Measurements from ENCODE around the gene ATP2A2.

ATP2A2 gene

DNA sequence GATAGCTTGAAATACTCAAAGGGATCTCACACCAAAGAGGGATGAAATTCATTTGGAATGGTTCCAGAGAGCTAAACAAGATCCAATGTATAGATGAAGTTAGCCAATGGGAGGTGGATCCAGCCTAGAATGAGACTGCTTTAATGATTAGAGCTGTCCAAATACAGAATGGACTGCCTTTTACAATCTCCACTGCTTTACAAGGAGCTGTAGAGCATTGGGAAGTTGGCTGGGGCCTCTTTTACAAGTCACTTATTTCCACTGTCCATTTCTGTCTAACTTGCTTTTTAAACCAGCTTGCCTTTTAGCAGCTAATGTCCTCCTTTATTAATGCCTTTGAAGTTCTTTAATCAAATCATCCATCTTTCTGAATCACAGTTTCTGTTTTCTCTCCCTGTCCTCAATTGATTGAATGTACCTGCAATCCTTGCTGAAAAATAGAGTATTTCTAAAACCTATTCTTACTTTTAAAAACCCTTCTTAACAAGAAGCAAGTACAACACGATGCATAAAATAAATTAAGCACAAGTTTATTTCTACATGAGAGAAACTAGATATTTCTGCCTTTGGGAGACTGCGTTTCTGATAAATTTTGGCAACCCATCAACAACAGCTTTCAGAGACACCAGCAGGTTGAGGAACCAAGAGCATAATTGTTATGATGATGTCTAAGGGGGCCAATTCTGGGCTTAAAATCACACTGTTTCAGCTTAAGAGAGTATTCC lies 3.4 kb upstream of the ATP2A2 start:
- TF ChIP-seq GATA3 (IDR thresholded peaks at IDR 0.05; ENCODE audit: low read depth, low read length): no peak
- no peak for TF ChIP-seq GATA2 (IDR thresholded peaks at IDR 0.05; ENCODE audit: low read depth, low read length)

DNA sequence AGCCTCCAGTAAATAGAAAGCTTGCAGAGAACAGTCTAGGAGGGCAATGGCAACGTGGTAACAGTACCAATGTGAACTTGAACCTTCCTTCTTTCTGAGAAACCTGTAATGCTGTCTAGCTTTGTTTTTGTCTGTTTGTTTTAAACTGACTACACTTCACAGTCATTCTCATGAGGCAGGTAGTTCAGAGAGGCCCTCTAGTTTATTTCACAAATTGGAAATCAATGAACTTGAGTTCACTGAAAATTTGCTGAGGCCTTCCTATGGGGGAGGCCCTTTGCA lies 2.9 kb upstream of the ATP2A2 start:
- TF ChIP-seq GATA3 (IDR thresholded peaks at IDR 0.05; ENCODE audit: low read depth, low read length) (no peak), GATA2 (IDR thresholded peaks at IDR 0.05; ENCODE audit: low read depth, low read length) (no peak)

GRCh38 chr12:110279566-110280375 lies 1.3 kb upstream of the ATP2A2 start:
- TF ChIP-seq GATA2 (IDR thresholded peaks at IDR 0.05; ENCODE audit: low read depth, low read length) (no peak), GATA3 (IDR thresholded peaks at IDR 0.05; ENCODE audit: low read depth, low read length) (no peak)

- TF ChIP-seq GATA3 (IDR thresholded peaks at IDR 0.05; ENCODE audit: low read depth, low read length): no peak
- TF ChIP-seq GATA2 (IDR thresholded peaks at IDR 0.05; ENCODE audit: low read depth, low read length): no peak
Measured at GRCh38 chr12:110280392-110280778, 662 bp upstream of the ATP2A2 start.

- TF ChIP-seq GATA3 (IDR thresholded peaks at IDR 0.05; ENCODE audit: low read depth, low read length) (no peak), GATA2 (IDR thresholded peaks at IDR 0.05; ENCODE audit: low read depth, low read length) (no peak)
Measured at GRCh38 chr12:110281549-110282299, 677 bp downstream of the ATP2A2 start.

DNA sequence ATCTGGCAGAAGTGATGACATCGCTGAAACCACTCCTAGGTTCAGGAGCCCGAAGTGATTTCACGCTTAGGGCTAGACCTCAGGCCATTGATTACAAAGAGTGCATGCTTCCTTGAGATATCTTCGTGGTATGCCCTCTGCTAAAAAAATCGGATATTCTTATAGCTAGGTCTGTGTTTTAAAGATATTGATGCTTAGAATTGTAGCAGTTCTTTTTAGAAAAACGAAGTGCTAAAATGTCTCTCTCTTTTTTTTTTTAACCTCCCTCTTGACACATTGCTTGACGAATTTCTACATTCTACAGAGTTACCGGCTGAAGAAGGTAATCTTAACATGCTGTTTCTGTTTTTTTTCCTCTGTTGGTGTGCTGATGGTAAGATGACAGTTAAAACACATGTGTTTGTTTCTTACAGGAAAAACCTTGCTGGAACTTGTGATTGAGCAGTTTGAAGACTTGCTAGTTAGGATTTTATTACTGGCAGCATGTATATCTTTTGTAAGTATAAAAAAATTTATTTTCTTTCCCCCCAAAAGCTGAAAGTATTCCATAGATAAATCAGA lies 1.3 kb downstream of the ATP2A2 start:
- TF ChIP-seq GATA2 (IDR thresholded peaks at IDR 0.05; ENCODE audit: low read depth, low read length): no peak
- no peak for TF ChIP-seq GATA3 (IDR thresholded peaks at IDR 0.05; ENCODE audit: low read depth, low read length)

- TF ChIP-seq GATA3 (IDR thresholded peaks at IDR 0.05; ENCODE audit: low read depth, low read length) (no peak), GATA2 (IDR thresholded peaks at IDR 0.05; ENCODE audit: low read depth, low read length) (no peak)
Measured at GRCh38 chr12:110282956-110283817, 2.1 kb downstream of the ATP2A2 start.

- TF ChIP-seq GATA2 (IDR thresholded peaks at IDR 0.05; ENCODE audit: low read depth, low read length) (no peak), GATA3 (IDR thresholded peaks at IDR 0.05; ENCODE audit: low read depth, low read length) (no peak)
Measured at GRCh38 chr12:110284597-110284996, 3.5 kb downstream of the ATP2A2 start.

DNA sequence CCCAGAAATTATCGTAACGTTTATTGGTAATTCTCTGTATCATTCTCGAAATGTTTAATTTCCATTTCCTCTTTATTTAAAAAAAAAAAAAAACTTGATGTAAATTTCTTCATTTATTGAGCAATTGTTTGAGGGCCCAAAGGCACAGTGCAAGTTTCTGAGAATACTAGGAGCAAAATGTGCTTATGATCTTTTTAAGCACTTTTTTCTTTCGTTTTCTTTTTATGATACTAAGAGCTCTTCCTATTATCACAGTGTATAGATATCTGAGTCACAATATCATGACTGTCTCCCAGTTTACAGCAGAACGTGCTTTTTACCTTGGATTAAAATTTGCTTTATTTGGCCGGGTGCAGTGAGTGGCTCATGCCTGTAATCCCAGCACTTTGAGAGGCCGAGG lies 5.6 kb downstream of the ATP2A2 start:
- no peak for TF ChIP-seq GATA2 (IDR thresholded peaks at IDR 0.05; ENCODE audit: low read depth, low read length)
- TF ChIP-seq GATA3 (IDR thresholded peaks at IDR 0.05; ENCODE audit: low read depth, low read length): no peak

DNA sequence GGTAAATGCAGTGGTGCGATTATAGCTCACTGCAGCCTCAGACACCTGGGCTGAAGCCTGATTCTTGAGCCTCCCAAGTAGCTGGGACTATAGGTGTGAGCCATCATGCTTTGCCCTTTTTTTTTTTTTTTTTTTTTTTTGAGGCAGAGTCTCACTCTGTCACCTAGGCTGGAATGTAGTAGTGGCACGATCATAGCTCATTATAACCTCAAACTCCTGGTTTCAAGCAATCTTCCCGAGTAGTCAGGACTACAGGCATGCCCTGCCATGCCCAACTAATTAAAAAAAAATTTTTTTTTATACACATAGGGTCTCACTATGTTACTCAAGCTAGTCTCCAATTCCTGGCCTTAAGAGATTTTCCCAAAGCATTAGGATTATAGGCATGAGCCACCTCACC lies 6.9 kb downstream of the ATP2A2 start:
- TF ChIP-seq GATA2 (IDR thresholded peaks at IDR 0.05; ENCODE audit: low read depth, low read length): no peak
- TF ChIP-seq GATA3 (IDR thresholded peaks at IDR 0.05; ENCODE audit: low read depth, low read length): no peak

- no peak for TF ChIP-seq GATA2 (IDR thresholded peaks at IDR 0.05; ENCODE audit: low read depth, low read length)
- TF ChIP-seq GATA3 (IDR thresholded peaks at IDR 0.05; ENCODE audit: low read depth, low read length): no peak
Measured at GRCh38 chr12:110289044-110289710, 8.1 kb downstream of the ATP2A2 start.

- TF ChIP-seq GATA2 (IDR thresholded peaks at IDR 0.05; ENCODE audit: low read depth, low read length) (no peak), GATA3 (IDR thresholded peaks at IDR 0.05; ENCODE audit: low read depth, low read length) (no peak)
Measured at GRCh38 chr12:110289711-110290078, 8.6 kb downstream of the ATP2A2 start.

Measured in SH-SY5Y (cell line).